Peyer's patch (tissue), 4 donors: ENCODE data around the gene FRMPD4.

ENCODE experiments used
- CTCF ChIP-seq, 6 experiments: fragments of 450-650 bp in 4 of 6; fragments of 200-600 bp in 2 of 6; sonication (generic) in 1 of 6; IDR thresholded peaks; one replicate each; pipeline ENCODE4 v1.5.1; 2017 to 2019; ENCODE audit warnings: antibody characterized with exemption in 6 of 6, mild to moderate bottlenecking in 3 of 6, moderate library complexity in 1 of 6
- POLR2A ChIP-seq, 2 donors: fragments of 450-650 bp; IDR thresholded peaks; one replicate each; pipeline ENCODE4 v1.5.1; 2017; ENCODE audit warnings: antibody characterized with exemption in 2 of 2, mild to moderate bottlenecking in 2 of 2, moderate library complexity in 2 of 2

- TF ChIP-seq CTCF (IDR thresholded peaks at IDR 0.05), result no peak
- TF ChIP-seq POLR2A (IDR thresholded peaks at IDR 0.05), result no peak
Measured at GRCh38 chrX:12325171-12325570, 186.9 kb downstream of the FRMPD4 start.
